ENCODE results near the gene SEZ6. TPM values are rescaled to one million over a fixed set of nuclear protein-coding genes. Genes with fewer than 3 reads are reported as not detected.

SEZ6 gene
- polyA plus RNA-seq, 5 donors = 0.35 to 0.64 (median 0.59) TPM

DNA sequence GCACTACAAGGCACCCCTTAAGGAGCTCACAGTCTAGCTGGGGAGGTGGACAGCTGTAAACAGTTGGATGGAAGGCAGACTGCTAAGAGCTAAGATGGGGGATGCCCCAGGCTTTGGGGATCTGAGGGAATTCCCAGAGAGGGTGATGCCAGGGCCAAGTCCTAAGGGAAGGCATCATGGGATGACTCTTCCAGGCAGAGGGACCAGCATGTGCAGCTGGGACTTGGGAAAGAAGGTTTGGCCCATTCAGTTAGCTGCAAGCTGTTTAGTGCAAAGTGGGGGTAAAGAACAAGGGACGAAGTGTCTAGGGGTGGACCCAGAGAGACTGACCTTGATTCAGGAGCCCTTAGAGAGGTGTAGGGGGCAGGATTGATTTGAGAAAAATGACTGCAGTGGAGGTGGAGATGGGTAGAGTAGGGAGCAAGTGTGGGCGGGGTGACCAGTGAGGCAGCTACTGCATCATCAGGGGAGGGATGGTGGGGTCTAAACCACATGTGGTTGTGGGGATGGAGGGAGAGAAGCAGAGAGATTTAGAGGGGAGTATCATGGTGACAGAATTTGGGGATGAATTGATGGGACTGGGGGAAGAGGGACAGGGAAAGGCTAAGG lies 27.4 kb downstream of the SEZ6 start:
- DNase-seq = no peak

- no peak for DNase-seq
These were observed 28.0 kb downstream of the SEZ6 start for GRCh38 chr17:28977659-28978355.

DNA sequence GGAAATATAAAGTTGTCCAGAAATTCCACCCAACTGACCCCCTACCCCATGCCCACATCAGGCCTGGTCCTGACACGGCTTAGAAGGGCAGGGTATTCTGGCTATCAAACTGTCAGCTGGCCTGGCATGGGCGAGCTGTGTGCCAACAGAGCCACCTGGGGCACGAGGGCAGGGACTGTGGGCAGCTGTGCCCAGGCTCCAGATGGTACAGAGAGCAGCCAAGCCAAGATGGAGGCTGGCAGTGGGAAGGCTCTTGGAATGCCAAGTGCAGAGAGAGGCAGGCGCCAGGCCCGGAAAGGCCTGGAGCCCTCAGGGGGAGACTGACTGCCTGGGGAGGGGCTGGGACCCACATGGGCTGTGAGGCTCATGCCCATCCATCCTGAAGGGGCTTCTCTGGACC lies 30.2 kb downstream of the SEZ6 start:
- no peak for DNase-seq

DNA sequence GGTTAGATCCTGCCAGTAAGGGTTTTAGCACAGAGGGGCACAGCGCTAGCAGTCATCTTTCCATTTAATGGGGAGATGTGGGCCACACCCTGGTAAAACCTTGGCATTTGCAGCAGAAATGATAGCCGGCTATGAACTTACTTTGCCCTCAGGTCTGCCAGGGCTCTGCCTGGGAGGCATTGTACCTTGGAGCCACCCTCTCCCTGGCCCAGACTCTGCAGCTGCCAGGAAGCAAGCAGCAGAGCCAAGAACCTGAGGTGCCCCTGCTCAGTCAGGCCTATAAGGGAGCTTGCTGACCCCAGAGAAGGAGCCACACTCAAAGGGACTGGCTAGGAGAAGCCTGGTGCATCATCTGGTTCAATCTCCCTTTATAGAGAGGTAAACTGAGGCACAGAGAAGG lies 30.8 kb downstream of the SEZ6 start:
- DNase-seq = no peak

DNA sequence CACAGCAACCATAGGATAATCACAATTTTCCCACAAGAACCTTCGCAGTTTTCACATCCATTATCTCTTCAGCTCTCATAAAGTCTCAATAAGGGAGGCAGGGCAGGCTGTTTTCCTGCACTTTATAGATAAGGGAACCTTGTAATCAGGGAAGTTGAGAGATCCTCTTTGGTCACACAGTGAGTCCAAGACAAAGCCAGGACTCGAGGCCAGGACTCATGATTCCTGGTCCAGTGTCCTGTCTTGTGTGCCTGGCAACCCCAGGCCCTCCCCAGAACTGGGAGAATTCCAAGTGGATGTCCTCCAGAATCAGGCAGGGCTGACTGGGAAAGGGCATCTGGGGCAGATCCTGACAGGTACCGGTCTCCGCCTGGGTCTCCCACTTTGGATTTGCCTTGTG lies 31.4 kb downstream of the SEZ6 start:
- DNase-seq = no peak

- peak in 1 of 2 donors; percentile 30 for DNase-seq
These were observed 32.4 kb downstream of the SEZ6 start for GRCh38 chr17:28973425-28973824.

- DNase-seq = no peak
These were observed 33.4 kb downstream of the SEZ6 start for GRCh38 chr17:28972437-28972836.

- DNase-seq = no peak
These were observed 35.0 kb downstream of the SEZ6 start for GRCh38 chr17:28970879-28971278.

DNA sequence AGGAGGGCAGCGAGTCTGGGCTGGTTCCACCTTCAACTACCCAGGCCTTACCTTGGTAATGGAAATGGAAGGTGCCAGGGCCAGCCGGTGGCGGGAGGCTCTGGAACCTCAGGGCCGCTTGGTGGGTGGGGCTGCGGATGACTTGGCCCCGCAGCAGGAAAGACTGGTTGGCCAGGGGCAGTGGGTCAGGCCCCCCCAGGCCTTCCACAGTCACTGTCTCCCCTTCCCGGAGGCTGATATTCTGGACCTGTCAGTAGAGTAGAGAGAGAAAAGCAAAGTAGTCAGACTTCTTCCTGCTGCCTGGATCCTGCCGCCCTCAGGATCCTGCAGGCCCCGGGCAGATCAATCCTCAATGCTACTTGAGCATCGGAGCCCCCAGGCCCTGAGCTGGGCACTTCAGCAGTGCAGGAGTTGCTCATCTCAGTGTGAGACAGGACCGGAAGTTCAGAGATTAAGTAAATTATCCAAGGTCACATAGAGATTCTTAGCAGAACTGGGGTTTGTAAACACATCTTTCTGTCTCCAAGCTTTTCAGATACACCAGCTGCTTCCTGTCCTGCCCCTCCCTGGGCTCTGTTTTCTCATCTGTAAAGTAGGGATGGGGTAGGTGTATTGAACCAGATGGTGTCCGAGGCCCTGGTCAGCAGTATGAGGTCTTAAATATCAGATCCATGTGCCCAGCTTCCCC lies 36.0 kb downstream of the SEZ6 start:
- no peak for DNase-seq

DNA sequence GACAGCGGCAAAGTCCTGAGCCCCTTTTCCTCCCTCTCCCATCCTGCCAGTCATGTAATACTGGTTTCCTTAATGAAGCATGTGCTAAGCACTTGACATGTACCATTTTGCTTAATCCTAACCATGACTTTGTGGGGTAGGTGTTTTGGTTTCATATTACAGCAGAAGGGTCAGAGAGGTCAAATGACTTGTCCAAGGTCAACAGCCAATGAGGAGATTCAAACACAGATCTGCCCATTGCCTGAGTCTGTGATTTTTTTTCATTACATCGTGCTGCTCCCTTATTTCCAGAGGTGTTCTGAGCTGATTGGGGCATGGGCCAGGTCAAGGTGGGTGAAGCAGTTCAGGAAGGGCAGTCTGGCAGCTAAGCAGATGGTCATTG lies 36.9 kb downstream of the SEZ6 start:
- DNase-seq = no peak

- DNase-seq = no peak
These were observed 37.5 kb downstream of the SEZ6 start for GRCh38 chr17:28968231-28968913.

- no peak for DNase-seq
These were observed 38.4 kb downstream of the SEZ6 start for GRCh38 chr17:28967221-28968135.

DNA sequence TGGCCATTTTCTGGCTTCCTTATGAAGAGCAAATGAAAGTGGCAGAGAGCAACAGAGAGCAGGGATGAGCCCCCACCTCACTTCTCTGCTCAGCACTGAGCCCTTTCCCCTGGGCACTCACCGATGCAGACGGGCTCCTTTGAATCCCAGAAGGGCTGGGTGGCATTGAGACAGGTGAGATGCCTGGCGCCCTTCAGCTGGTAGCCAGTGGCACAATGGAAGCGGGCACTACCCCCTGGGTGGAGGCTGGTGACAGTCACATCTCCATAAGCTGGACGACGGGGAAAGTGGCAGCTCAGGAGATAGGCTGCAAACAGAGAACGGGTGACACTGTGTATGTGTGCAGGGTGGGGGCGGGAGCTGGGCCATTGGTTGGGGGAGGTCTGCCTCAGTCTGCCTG lies 42.0 kb downstream of the SEZ6 start:
- no peak for DNase-seq

DNA sequence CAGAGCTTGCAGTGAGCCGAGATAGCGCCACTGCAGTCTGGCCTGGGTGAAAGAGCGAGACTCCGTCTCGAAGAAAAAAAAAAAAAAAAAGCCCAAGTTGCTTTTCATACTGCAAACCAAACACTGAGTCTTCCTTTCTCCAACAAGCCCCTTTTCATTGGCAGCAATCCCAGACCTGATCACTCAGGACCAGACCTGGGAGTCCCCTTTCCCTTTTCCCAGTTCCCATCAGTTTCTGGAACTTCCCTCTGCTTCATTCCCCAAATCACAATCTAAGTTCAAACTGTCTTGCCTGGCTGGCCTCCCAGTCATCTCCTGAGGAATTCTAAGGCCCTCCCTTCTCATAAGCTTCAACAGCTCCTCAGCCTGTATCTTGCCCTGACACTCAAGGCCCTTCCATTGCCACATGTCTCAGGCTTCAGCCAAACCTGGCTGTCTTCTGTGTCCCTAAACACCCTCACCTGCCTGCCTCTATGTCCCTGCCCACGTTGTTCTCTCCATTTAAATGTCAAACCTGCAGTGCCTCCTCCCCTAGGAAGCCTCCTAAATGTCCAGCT lies 42.7 kb downstream of the SEZ6 start:
- no peak for DNase-seq

GRCh38 chr17:28961391-28961790 lies 44.4 kb downstream of the SEZ6 start:
- no peak for DNase-seq

- no peak for DNase-seq
These were observed 45.4 kb downstream of the SEZ6 start for GRCh38 chr17:28960256-28961061.

GRCh38 chr17:28959471-28959871 lies 46.4 kb downstream of the SEZ6 start:
- no peak for DNase-seq

GRCh38 chr17:28958820-28959455 lies 46.9 kb downstream of the SEZ6 start:
- DNase-seq = no peak

DNA sequence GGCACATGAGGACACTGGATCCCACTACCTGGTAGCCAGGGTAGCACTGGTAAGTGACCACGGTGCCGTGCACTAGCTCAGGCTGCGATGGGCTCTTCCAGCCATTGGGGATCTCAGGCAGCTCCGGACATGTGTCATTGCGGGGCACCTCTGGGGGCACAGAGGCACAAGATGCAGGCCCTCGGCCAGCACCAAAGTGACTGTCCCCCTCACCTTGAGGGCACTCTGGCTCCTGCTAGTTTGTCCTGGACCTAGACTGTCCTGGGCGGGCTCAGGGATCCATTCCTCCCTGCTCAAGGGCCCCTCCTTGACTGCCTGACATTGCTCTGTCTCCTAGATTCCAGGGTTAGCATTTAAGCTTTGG lies 47.9 kb downstream of the SEZ6 start:
- DNase-seq = no peak
